D721Med (cell line): Measurements from ENCODE around the gene PLEKHA4.
"Not testable (repeated sequence)": the region's sequence is repeated elsewhere in the genome, so short reads cannot be mapped to it uniquely, and the experiment has no call there.

ENCODE experiments used
- DNase-seq: peaks from one replicate; pipeline ENCODE4 v3.0.0; 2011; ENCODE audit warnings: low spot score; ENCODE audit not compliant: insufficient read length
- FAIRE-seq: peaks from 2 replicates; lab custom pipeline; 2011; peaks lifted over from hg19 to GRCh38; lab: Jason Lieb, UNC
- TF ChIP-seq, protein P1 (sequence below): IDR thresholded peaks from 2 replicates; pipeline ENCODE4 v1.5.1; 2012; ENCODE audit warnings: mild to moderate bottlenecking, control low read depth; ENCODE audit not compliant: insufficient read depth; ENCODE audit errors: missing control alignments

Gene PLEKHA4

GRCh38 chr19:48881741-48882657, 13.6 kb upstream of the PLEKHA4 start:
- TF ChIP-seq, protein P1, sequence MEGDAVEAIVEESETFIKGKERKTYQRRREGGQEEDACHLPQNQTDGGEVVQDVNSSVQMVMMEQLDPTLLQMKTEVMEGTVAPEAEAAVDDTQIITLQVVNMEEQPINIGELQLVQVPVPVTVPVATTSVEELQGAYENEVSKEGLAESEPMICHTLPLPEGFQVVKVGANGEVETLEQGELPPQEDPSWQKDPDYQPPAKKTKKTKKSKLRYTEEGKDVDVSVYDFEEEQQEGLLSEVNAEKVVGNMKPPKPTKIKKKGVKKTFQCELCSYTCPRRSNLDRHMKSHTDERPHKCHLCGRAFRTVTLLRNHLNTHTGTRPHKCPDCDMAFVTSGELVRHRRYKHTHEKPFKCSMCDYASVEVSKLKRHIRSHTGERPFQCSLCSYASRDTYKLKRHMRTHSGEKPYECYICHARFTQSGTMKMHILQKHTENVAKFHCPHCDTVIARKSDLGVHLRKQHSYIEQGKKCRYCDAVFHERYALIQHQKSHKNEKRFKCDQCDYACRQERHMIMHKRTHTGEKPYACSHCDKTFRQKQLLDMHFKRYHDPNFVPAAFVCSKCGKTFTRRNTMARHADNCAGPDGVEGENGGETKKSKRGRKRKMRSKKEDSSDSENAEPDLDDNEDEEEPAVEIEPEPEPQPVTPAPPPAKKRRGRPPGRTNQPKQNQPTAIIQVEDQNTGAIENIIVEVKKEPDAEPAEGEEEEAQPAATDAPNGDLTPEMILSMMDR, result no peak
- FAIRE-seq (no peak), DNase-seq (no peak)

DNA sequence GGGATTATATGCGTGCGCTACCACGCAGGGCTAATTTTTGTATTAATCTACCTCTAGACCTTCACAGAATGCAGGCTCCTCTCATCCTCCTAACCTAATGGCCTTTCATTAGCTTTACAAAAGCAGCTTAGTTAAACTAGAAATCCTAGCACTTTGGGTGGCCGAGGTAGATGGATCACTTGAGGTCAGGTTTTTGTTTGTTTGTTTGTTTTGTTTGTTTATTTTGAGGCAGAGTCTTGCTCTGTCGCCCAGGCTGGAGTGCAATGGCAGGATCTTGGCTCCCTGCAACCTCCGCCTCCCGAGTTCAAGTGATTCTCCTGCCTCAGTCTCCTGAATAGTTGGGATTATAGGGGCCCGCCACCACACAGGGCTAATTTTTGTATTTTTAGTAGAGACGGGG, 11.3 kb upstream of the PLEKHA4 start:
- DNase-seq, result not testable (repeated sequence)

GRCh38 chr19:48879025-48879637, 10.7 kb upstream of the PLEKHA4 start:
- FAIRE-seq (no peak), DNase-seq (no peak)
- TF ChIP-seq, protein P1, result no peak

More for the DNA sequence above, 11.3 kb upstream of the PLEKHA4 start:
- FAIRE-seq, result not testable (repeated sequence)

GRCh38 chr19:48878196-48879024, 10.0 kb upstream of the PLEKHA4 start:
- no peak for DNase-seq
- no peak for FAIRE-seq
- TF ChIP-seq, protein P1, result no peak

DNA sequence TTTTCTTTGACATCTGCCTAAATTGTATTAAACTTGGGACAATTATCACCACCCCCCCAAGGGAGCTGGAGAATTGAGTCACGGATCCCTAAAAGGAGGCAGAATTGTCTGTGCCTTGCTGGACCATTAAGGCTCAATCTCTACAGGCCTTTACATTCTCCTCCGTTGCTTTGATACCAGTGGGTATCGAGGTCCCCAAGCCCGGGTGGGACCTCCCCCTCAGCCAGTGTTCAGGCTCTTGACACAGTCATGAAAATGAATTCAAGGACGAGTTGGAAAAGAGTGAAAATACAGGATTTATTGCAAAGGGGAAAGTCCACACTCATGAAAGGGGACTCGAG, 9.4 kb upstream of the PLEKHA4 start:
- DNase-seq (no peak), FAIRE-seq (no peak)
- TF ChIP-seq, protein P1, result no peak

- not testable (repeated sequence) for DNase-seq, FAIRE-seq
Observed at GRCh38 chr19:48876043-48876981, 7.9 kb upstream of the PLEKHA4 start.

DNA sequence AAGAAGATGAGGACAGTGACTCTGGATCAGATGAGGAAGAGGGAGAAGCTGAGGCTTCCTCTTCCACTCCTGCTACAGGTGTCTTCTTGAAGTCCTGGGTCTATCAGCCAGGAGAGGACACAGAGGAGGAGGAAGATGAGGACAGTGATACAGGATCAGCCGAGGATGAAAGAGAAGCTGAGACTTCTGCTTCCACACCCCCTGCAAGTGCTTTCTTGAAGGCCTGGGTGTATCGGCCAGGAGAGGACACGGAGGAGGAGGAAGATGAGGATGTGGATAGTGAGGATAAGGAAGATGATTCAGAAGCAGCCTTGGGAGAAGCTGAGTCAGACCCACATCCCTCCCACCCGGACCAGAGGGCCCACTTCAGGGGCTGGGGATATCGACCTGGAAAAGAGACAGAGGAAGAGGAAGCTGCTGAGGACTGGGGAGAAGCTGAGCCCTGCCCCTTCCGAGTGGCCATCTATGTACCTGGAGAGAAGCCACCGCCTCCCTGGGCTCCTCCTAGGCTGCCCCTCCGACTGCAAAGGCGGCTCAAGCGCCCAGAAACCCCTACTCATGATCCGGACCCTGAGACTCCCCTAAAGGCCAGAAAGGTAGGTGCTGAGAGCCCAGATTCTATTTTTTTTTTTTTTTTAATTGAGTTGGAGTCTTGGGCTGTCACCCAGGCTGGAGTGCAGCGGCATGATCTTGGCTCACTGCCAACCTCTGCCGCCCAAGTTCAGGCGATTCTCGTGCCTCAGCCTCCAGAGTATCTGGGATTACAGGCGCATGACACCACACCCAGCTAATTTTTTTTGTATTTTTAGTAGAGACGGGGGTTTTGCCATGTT, 6.1 kb upstream of the PLEKHA4 start:
- FAIRE-seq, result no peak
- DNase-seq, result no peak
- TF ChIP-seq, protein P1, result no peak
